ENCODE measurements around the gene RTN4RL2. TPM values are rescaled to one million over a fixed set of nuclear protein-coding genes. Genes with fewer than 3 reads are reported as not detected.

Gene RTN4RL2
- total and polyA plus RNA-seq, 10 of the 15 experiments (the other 5 are each of a cell fraction or from before 2014, with no cell fraction given), result 0.14 to 1.1 (median 0.52) TPM; not detected in 4

GRCh38 chr11:57458410-57459163 is 1.7 kb upstream of the RTN4RL2 start (continued):
- no peak for TF ChIP-seq NFIC (IDR thresholded peaks at IDR 0.05; ENCODE audit: low read depth, low read length)
- peak; percentile 60 for TF ChIP-seq RELB (IDR thresholded peaks at IDR 0.05; ENCODE audit: low read depth)
- TF ChIP-seq MEF2A (IDR thresholded peaks at IDR 0.05; ENCODE audit: insufficient read depth, low read depth, low read length), result no peak
- TF ChIP-seq TBL1XR1 (IDR thresholded peaks at IDR 0.05; ENCODE audit: low read depth, low read length), result no peak
- TF ChIP-seq SIN3A (IDR thresholded peaks at IDR 0.05; ENCODE audit: low read depth, low read length), result no peak
- no peak for TF ChIP-seq E4F1 (IDR thresholded peaks at IDR 0.05; ENCODE audit: borderline replicate concordance, partially characterized antibody)
- no peak for TF ChIP-seq KLF5 (IDR thresholded peaks at IDR 0.05; ENCODE audit: partially characterized antibody)
- TF ChIP-seq IKZF1 (conservative IDR thresholded peaks at IDR 0.05), result peak; percentile 58
- TF ChIP-seq ZBTB33 (IDR thresholded peaks at IDR 0.05), result no peak
- no peak for TF ChIP-seq POLR2AphosphoS2 (IDR thresholded peaks at IDR 0.05; ENCODE audit: low read depth, low read length)
- no peak for TF ChIP-seq BRCA1 (IDR thresholded peaks at IDR 0.05; ENCODE audit: low read depth, low read length)
- no peak for TF ChIP-seq ZBED1 (IDR thresholded peaks at IDR 0.05; ENCODE audit: borderline replicate concordance)
- no peak for TF ChIP-seq ZZZ3 (IDR thresholded peaks at IDR 0.05; ENCODE audit: control insufficient read depth, insufficient read length, low read depth)
- no peak for TF ChIP-seq FOXK2 (IDR thresholded peaks at IDR 0.05)
- no peak for TF ChIP-seq PKNOX1 (IDR thresholded peaks at IDR 0.05)
- TF ChIP-seq GATAD2B (conservative IDR thresholded peaks at IDR 0.05; ENCODE audit: low read depth), result no peak
- no peak for TF ChIP-seq CREM (IDR thresholded peaks at IDR 0.05; ENCODE audit: low read depth)
- no peak for TF ChIP-seq HSF1 (IDR thresholded peaks at IDR 0.05; ENCODE audit: low read depth, low read length)
- TF ChIP-seq LARP7 (IDR thresholded peaks at IDR 0.05), result no peak
- TF ChIP-seq CBX3 (IDR thresholded peaks at IDR 0.05; ENCODE audit: borderline replicate concordance, low read depth), result no peak
- no peak for TF ChIP-seq ZNF274 (IDR thresholded peaks at IDR 0.05; ENCODE audit: insufficient read depth, insufficient read length)

Data from GM12878 (cell line).